GM21390 (cell line): ENCODE results near the gene ZNF775.
"Not testable (repeated sequence)": the region's sequence is repeated elsewhere in the genome, so short reads cannot be mapped to it uniquely, and the experiment has no call there.

ENCODE experiments used
- ATAC-seq: cut with Tn5 transposase; IDR thresholded peaks from one replicate; pipeline ENCODE4 v1.9.1; 2021; ENCODE audit not compliant: unreplicated experiment

Gene ZNF775

GRCh38 chr7:150380463-150380862 is 1.3 kb downstream of the ZNF775 start:
- no peak for ATAC-seq

- ATAC-seq: no peak
These were observed 2.0 kb downstream of the ZNF775 start for GRCh38 chr7:150381096-150381495.

- no peak for ATAC-seq
These were observed 2.6 kb downstream of the ZNF775 start for GRCh38 chr7:150381785-150382122.

- ATAC-seq: no peak
These were observed 3.2 kb downstream of the ZNF775 start for GRCh38 chr7:150382123-150382843.

- ATAC-seq: no peak
These were observed 3.7 kb downstream of the ZNF775 start for GRCh38 chr7:150382844-150383225.

- no peak for ATAC-seq
These were observed 4.7 kb downstream of the ZNF775 start for GRCh38 chr7:150383710-150384397.

GRCh38 chr7:150384406-150385301 is 5.5 kb downstream of the ZNF775 start:
- no peak for ATAC-seq

GRCh38 chr7:150385302-150385723 is 6.2 kb downstream of the ZNF775 start:
- ATAC-seq: no peak

- not testable (repeated sequence) for ATAC-seq
These were observed 6.8 kb downstream of the ZNF775 start for GRCh38 chr7:150385884-150386283.

- ATAC-seq: no peak
These were observed 9.2 kb downstream of the ZNF775 start for GRCh38 chr7:150388306-150388705.

GRCh38 chr7:150388709-150389531 is 9.8 kb downstream of the ZNF775 start:
- ATAC-seq: no peak

GRCh38 chr7:150389532-150389816 is 10.3 kb downstream of the ZNF775 start:
- no peak for ATAC-seq

- no peak for ATAC-seq
These were observed 11.1 kb downstream of the ZNF775 start for GRCh38 chr7:150390205-150390604.

- no peak for ATAC-seq
These were observed 14.2 kb downstream of the ZNF775 start for GRCh38 chr7:150393325-150393724.

- ATAC-seq: no peak
These were observed 17.3 kb downstream of the ZNF775 start for GRCh38 chr7:150396426-150396825.

- ATAC-seq: no peak
These were observed 17.7 kb downstream of the ZNF775 start for GRCh38 chr7:150396851-150397260.

GRCh38 chr7:150397346-150398107 is 18.4 kb downstream of the ZNF775 start:
- ATAC-seq: no peak

- ATAC-seq: no peak
These were observed 19.2 kb downstream of the ZNF775 start for GRCh38 chr7:150398108-150398964.

- ATAC-seq: no peak
These were observed 19.8 kb downstream of the ZNF775 start for GRCh38 chr7:150398965-150399320.
